Prostate gland (tissue), 2 donors: ENCODE results near the gene TBCCD1. TPM values are rescaled to one million over a fixed set of nuclear protein-coding genes. Genes with fewer than 3 reads are reported as not detected.
"Not testable (repeated sequence)": the region's sequence is repeated elsewhere in the genome, so short reads cannot be mapped to it uniquely, and the experiment has no call there.

Source experiments
- DNase-seq: peaks from one replicate; pipeline ENCODE4 v3.0.0-alpha.2; 2019; ENCODE audit warnings: low spot score
- H3K27ac ChIP-seq, 2 donors: fragments of 200-600 bp; sonication (generic); 2 replicates each; pipeline ENCODE4 v1.5.1; 2017 to 2019
- H3K27me3 ChIP-seq: fragments of 200-600 bp; sonication (generic); replicated peaks from 2 replicates; pipeline ENCODE4 v1.5.1; 2019; ENCODE audit not compliant: insufficient read depth
- H3K36me3 ChIP-seq, 2 donors: fragments of 200-600 bp; sonication (generic); 1 replicate in 1 of 2; 2 replicates in 1 of 2; pipeline versions ENCODE4 v1.5.1 to v1.8.1; 2017 to 2019
- H3K4me1 ChIP-seq: fragments of 200-600 bp; sonication (generic); replicated peaks from 2 replicates; pipeline ENCODE4 v1.5.1; 2019
- H3K4me3 ChIP-seq, 2 donors: fragments of 200-600 bp; sonication (generic); 2 replicates each; pipeline ENCODE4 v1.5.1; 2017 to 2019
- H3K9me3 ChIP-seq: fragments of 200-600 bp; sonication (generic); 2 replicates; pipeline ENCODE4 v1.5.1; 2017
- POLR2A ChIP-seq: fragments of 450-650 bp; IDR thresholded peaks from one replicate; pipeline ENCODE4 v1.6.1; 2016; ENCODE audit warnings: antibody characterized with exemption, mild to moderate bottlenecking
- POLR2AphosphoS5 ChIP-seq: sonication (generic); formaldehyde crosslinking; IDR thresholded peaks from one replicate; pipeline ENCODE4 v1.6.1; 2017; ENCODE audit warnings: antibody characterized with exemption
- WGBS: methylation state at CpG from one replicate; pipeline ENCODE4 v1.1.5; 2018; 5-methylcytosine and 5-hydroxymethylcytosine counted together
- intact Hi-C: fragments of 100-400 bp; cut with DNase I; formaldehyde crosslinking; loops from one replicate; pipeline ENCODE4 v1.14.2; 2022
- total RNA-seq, 2 donors: library from RNA; depleted of rRNA; stranded (reverse); fragments of >200 nt; gene quantifications; one replicate each; pipeline ENCODE4 v1.1.0, GENCODE V29; 2016
- TF ChIP-seq, protein P1 (sequence below), 4 experiments: fragments of 200-600 bp in 2 of 4; fragments of 450-650 bp in 2 of 4; sonication (generic) in 2 of 4; IDR thresholded peaks; 1 replicate in 3 of 4; 2 replicates in 1 of 4; pipeline ENCODE4 v1.5.1; 2016 to 2019; ENCODE audit warnings: antibody characterized with exemption in 4 of 4, mild to moderate bottlenecking in 2 of 4, moderate library complexity in 2 of 4

TBCCD1 gene
- total RNA-seq, 2 donors from 2014 or later, result 10.4 to 26.0 TPM

DNA sequence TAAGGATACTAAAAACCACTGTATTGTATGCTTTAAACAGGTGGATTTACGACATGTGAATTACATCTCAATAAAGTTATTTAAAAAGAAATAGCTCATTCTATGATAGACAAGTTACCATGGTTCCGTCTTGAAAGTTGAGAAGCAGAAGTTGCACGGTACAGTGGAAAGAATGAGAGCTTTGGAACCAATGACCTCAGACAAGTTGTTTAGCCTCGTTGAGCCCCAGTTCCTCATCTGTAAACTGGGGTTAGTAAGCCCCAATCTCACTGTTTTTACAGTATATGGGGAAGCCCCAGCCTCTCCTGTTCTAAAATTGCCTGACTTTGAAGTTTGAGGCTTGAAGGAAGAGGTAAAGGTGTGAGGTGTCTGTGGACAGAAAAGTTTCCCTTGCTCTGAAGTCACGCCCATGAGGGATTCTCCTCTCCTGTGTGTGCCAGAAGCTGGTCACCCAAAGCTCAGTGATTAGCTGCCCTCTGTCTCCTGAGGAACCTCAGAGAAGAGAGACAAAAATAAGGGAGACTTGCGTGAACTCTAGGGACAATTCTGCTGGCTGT is 32.9 kb downstream of the TBCCD1 start:
- Histone ChIP-seq H3K9me3 (no peaks in the 10 kb centered on the region), H3K27ac (no peak overlapping the region), H3K27me3 (no peaks in the 10 kb centered on the region), H3K4me3 (no peak overlapping the region), H3K36me3 (no peaks in the 10 kb centered on the region), H3K4me1 (no peaks in the 10 kb centered on the region)
- no peak for TF ChIP-seq POLR2AphosphoS5
- TF ChIP-seq, protein P1, sequence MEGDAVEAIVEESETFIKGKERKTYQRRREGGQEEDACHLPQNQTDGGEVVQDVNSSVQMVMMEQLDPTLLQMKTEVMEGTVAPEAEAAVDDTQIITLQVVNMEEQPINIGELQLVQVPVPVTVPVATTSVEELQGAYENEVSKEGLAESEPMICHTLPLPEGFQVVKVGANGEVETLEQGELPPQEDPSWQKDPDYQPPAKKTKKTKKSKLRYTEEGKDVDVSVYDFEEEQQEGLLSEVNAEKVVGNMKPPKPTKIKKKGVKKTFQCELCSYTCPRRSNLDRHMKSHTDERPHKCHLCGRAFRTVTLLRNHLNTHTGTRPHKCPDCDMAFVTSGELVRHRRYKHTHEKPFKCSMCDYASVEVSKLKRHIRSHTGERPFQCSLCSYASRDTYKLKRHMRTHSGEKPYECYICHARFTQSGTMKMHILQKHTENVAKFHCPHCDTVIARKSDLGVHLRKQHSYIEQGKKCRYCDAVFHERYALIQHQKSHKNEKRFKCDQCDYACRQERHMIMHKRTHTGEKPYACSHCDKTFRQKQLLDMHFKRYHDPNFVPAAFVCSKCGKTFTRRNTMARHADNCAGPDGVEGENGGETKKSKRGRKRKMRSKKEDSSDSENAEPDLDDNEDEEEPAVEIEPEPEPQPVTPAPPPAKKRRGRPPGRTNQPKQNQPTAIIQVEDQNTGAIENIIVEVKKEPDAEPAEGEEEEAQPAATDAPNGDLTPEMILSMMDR (IDR thresholded peaks at IDR 0.05), result no peak
- no peak for TF ChIP-seq POLR2A
- DNase-seq, result no peak
- WGBS, result 75% methylated on average over 6 of the region's 6 CpGs
- intact Hi-C loops, result no loop called here

DNA sequence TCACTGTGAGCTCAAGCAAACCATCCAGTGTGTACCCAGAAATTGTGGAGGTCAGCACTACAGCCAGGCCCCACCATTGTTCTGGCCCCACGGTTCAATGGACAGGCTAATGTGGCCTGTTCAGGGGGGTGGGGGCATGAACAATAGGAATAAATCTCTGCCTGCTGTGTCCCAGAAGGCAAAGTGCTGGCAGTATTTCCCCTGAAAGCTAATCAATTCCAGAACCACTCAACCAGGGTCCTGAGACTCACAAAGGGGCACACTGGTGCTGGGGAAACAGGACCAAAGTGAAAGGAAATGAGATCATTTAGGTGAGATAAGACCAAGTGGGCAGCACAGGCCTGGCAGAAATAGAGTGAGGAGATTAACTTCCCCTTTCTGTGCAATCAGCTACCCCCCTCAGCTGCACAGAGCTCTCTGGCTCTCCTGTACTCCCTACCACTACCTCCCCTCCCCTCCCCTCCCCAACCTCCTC is 34.5 kb downstream of the TBCCD1 start:
- 58% methylated on average over 1 of the region's 1 CpG for WGBS
- intact Hi-C loops, result no loop called here
- H3K27ac ChIP-seq, result no peak overlapping the region
- TF ChIP-seq, protein P1 (IDR thresholded peaks at IDR 0.05), result no peak
- TF ChIP-seq POLR2A (no peak), POLR2AphosphoS5 (no peak)
- H3K9me3 ChIP-seq, result no peaks in the 10 kb centered on the region
- H3K36me3 ChIP-seq, result no peaks in the 10 kb centered on the region
- no peak overlapping the region for H3K4me3 ChIP-seq
- no peak for DNase-seq
- H3K4me1 ChIP-seq, result no peaks in the 10 kb centered on the region
- H3K27me3 ChIP-seq, result no peaks in the 10 kb centered on the region

DNA sequence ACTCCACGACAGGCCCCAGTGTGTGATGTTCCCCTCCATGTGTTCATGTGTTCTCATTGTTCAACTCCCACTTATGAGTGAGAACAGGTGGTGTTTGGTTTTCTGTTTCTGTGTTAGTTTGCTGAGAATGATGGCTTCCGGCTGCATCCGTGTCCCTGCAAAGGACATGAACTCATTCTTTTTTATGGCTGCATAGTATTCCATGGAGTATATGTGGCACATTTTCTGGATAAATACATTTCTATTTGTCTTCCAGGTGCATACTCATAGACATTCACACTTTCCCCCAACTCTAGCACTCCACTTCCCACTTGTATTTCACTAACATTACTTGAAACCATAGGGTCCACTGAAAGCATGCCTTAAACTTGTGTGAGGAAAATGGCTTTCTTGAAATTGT is 35.4 kb downstream of the TBCCD1 start:
- H3K36me3 ChIP-seq, H3K27ac ChIP-seq, H3K9me3 ChIP-seq, DNase-seq, H3K4me1 ChIP-seq, H3K27me3 ChIP-seq, intact Hi-C loops, H3K4me3 ChIP-seq: not testable (repeated sequence)
- WGBS, result 91% methylated on average over 3 of the region's 3 CpGs

DNA sequence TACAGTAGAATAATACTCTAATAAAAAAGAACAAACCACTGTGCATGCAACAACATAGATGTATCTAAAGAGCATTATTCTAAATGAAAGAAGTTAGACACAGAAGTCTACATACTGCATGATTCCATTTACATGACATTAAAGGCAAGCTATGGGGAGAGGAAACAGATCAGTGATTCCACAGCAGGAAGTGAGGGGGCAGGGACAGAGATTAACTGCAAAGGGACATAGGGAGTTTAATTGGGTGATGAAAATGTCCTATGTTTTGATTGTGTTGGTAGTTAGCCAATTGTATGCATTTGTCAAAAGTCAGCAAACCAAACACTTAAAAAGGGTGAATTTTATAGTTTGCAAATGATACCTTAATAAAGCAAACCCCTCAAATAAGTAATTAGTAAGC is 36.7 kb downstream of the TBCCD1 start:
- no peak overlapping the region for H3K27ac ChIP-seq
- no peak overlapping the region for H3K4me3 ChIP-seq
- H3K4me1 ChIP-seq, result no peaks in the 10 kb centered on the region
- intact Hi-C loops, result no loop called here
- no peaks in the 10 kb centered on the region for H3K27me3 ChIP-seq
- no peak for DNase-seq
- no peaks in the 10 kb centered on the region for H3K36me3 ChIP-seq
- no peak for TF ChIP-seq POLR2A
- TF ChIP-seq, protein P1 (IDR thresholded peaks at IDR 0.05), result no peak
- no peaks in the 10 kb centered on the region for H3K9me3 ChIP-seq

DNA sequence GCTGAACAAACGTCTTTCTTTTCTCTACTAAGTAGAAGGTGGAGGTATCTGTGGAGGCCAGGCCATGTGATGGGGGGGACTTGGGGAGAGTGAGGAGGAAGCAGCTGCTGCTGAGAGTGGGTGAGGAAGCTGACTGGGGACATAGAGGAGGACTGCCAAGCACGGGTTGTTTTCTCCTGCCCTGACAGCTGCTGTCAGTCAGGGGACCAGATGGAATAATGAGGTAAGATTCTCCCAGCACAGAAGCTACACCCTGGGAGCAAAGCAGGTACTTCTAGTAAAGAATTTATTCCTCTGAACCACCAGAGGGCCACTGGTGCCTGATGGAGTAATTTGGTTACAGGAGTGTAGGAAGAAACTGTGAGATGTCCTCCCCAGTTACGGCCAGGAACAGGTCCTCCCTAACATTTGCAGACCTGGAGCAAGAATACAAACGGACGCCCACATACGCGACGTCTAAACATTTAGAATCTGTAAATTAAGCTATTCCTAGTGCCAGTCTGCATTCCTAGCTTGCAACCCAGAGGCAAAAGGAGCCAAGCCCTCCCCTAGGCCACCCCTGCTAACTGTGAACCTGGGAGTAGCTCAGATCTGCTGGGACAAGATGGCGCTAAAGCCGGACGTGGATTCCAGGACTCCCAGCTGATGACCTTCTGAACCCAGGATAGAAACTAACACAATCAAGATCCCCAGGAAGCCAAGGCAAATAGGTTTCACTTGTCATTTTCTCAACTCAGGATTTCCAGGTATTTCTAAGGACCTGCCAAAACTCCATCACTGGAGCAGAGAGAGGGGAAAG is 37.7 kb downstream of the TBCCD1 start:
- Histone ChIP-seq H3K27me3 (no peaks in the 10 kb centered on the region), H3K27ac (no peak overlapping the region), H3K9me3 (no peaks in the 10 kb centered on the region), H3K4me1 (no peaks in the 10 kb centered on the region), H3K36me3 (no peaks in the 10 kb centered on the region), H3K4me3 (no peak overlapping the region)
- intact Hi-C loops, result no loop called here
- TF ChIP-seq, protein P1 (IDR thresholded peaks at IDR 0.05), result no peak
- no peak for TF ChIP-seq POLR2A
- no peak for DNase-seq
- 79% methylated on average over 11 of the region's 11 CpGs for WGBS
